WI38 (cell line): ENCODE results near the gene NUDT10.

ENCODE experiments used
- H3K4me3 ChIP-seq: 2 replicates; pipeline ENCODE4 v1.5.1; 2011; ENCODE audit warnings: low read depth, mild to moderate bottlenecking, control low read depth, low read length
- TF ChIP-seq, protein P1 (sequence below): IDR thresholded peaks from 2 replicates; pipeline ENCODE4 v1.5.1; 2012; ENCODE audit warnings: low read depth, mild to moderate bottlenecking, control low read depth, low read length

NUDT10 gene

DNA sequence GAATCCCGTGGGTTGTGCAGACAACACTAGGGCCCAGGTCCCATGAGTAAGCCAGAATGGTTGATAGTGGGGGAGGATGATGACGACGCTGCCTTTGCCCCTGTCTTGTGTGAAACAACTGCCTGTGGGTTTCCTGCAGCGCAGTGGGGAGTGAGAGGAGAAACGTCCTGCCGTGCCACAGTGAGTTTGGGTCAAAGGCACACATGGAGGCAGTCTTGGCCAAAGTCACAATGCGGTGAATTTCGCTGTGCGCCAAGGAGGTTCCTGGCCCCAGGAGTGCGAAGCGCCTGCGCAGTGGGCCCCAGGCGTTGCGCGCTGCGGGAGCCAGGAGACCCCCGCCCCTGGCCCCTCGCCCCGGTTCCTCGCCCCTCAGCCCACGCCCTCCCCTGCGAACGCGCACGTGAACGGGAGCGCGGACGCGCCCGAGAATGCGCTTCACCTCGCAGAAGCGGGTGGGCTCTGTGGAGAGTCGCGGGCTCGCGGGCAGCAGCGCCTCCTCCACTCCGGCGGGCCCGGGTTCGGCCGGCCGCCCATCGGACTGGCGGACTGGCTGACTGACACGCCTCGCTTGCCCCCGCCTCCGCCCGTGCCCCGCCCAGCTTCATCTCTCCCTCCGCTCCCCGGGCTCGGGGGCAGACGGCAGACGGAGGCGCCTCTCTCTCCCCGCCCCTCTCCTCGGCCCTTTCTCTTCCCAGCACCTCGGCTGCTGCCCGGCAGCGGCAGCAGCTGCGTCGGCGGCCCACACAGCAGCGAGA is at the start of gene NUDT10:
Gene NUDT10 (plus strand): TSS at position 635 of the 755 bp plus-strand sequence. CDS start 144 bp downstream, outside the sequence.
- peak within 1 kb of the TSS; percentile 41 for H3K4me3 ChIP-seq
- TF ChIP-seq, protein P1, sequence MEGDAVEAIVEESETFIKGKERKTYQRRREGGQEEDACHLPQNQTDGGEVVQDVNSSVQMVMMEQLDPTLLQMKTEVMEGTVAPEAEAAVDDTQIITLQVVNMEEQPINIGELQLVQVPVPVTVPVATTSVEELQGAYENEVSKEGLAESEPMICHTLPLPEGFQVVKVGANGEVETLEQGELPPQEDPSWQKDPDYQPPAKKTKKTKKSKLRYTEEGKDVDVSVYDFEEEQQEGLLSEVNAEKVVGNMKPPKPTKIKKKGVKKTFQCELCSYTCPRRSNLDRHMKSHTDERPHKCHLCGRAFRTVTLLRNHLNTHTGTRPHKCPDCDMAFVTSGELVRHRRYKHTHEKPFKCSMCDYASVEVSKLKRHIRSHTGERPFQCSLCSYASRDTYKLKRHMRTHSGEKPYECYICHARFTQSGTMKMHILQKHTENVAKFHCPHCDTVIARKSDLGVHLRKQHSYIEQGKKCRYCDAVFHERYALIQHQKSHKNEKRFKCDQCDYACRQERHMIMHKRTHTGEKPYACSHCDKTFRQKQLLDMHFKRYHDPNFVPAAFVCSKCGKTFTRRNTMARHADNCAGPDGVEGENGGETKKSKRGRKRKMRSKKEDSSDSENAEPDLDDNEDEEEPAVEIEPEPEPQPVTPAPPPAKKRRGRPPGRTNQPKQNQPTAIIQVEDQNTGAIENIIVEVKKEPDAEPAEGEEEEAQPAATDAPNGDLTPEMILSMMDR: no peak

DNA sequence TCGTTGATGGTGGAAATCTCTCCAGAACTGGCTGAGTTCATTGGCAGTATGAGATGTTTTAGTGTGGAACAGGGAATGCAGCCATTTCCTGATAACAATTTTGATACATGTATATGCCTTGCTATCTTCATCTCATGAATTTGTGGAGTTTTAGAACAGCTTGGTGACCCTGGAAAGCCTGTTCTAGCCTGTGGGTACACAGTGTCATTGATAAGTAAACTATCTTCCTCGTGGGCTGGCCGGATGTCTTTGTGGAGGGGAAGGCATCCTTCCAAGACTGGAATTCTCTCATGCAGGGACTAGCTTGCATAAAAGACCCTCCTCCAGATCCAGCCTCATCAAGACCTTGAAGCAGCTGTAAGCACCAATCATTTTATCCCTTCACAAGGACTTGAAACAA is 40.2 kb upstream of the NUDT10 start:
- H3K4me3 ChIP-seq: no peak overlapping the region
- TF ChIP-seq, protein P1: no peak

DNA sequence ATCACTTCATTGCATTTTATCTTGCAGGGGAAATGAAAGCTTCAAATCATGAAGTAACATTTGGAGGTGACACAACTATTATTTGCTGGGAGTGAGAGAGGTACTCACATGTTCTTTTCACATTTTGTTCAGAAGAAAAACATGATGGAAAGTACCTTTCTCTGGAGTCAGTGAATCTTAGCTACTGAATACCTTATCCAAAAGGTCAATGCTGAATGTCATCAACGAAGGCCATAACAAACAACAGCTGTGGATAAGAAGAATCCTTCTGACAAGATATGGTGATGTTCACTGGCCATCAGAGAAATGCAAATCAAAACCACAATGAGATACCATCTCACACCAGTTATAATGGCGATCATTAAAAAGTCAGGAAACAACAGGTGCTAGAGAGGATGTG is 36.5 kb upstream of the NUDT10 start:
- no peak overlapping the region for H3K4me3 ChIP-seq
- TF ChIP-seq, protein P1: no peak

DNA sequence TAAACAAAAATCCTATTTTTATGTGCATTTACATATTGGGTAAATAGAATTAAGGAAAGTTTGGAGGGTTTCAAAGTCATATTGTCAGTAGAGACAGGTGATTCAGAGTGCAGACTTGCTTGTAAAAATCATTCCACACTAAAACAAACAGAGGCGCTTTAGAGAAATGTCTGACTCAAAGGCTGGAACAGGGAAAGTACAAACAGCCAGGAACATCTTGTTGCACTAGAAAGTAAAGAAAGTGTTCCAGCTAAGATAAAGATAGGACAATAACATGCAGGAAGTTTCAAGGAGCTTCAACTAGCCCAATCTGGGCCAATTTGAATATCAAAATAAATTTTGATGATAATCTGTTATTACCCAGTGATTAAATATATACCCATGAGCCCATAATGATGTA is 16.4 kb upstream of the NUDT10 start:
- TF ChIP-seq, protein P1: no peak
- no peak overlapping the region for H3K4me3 ChIP-seq

DNA sequence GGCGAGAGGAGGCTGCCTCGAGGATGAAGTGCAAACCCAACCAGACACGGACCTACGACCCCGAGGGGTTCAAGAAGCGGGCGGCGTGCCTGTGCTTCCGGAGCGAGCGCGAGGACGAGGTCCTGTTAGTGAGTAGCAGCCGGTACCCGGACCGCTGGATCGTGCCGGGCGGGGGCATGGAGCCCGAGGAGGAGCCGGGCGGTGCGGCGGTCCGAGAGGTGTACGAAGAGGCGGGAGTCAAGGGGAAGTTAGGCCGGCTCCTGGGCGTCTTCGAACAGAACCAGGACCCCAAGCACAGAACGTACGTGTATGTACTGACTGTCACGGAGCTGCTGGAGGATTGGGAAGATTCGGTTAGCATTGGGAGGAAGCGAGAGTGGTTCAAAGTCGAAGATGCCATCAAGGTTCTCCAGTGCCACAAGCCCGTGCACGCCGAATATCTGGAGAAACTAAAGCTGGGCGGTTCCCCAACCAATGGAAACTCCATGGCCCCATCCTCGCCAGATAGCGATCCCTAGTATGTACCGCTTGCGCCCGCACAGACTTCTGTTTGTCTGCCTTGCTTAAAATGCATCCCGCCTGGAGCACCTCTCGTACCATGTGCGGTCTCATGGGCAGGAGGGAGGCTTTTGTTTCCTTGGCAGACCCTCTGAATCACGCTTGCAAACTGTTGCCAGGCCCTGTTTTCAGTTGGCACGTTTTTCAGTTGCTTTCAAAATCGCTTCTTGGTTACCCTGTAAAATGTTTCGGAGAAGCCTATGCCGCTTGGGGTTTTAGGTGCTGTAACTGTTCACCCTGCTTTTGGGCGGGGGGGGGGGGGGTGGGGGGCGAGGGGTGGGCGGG is 542 bp downstream of the NUDT10 start:
- peak overlapping the region; percentile 41 for H3K4me3 ChIP-seq

DNA sequence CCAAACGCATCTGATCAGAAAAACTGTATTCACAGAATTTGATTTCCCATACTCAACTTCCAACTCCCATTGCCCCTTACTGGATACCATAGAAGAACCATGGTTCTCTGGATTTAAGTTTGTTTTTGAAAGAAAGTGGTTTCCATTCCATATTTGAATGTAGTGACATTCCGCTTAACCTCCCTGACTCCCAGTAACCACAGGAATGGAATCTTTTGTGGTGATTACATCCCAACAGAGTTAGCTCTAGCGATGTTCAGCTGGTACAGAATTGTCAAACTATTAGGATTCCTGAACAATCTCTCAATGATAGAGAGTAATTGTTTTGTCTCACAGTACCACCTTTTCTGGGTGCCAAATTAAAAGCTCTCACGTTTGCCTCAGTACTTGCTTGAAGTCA is 1.7 kb downstream of the NUDT10 start:
- no peak overlapping the region for H3K4me3 ChIP-seq

DNA sequence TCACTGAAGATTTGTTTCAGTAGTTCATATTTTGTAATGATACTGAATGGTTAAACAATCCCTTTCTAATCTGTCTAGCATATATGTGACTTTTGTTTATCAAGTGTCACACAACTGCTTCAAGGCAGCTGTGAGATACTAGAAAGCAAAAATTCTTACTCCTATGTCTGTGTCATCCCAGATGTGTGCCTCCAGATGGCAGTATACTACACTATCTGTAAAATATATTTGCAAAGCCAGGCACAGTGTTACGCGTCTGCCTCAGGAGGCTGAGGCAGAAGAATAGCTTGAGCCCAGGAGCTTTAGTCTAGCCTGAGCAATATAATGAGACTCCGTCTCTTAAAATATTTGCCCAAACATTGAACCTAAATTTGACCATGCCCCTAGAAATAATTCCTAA is 4.0 kb downstream of the NUDT10 start:
- no peak overlapping the region for H3K4me3 ChIP-seq
- TF ChIP-seq, protein P1: peak; percentile 26; the same call in 1 of the 2 replicates

More for the DNA sequence above, 1.7 kb downstream of the NUDT10 start:
- TF ChIP-seq, protein P1: no peak
